NOMO-1 treated with dmso at 0.1 percent for 144 hours (cell line): ENCODE results near the gene SLC26A2.
A peak's percentile ranks its signal among the peaks of the same experiment; 100 is the strongest.

ENCODE experiments used
- DNase-seq: peaks from one replicate; lab custom pipeline; 2025; ENCODE audit not compliant: unreplicated experiment; lab: John Stamatoyannopoulos, UW

Gene SLC26A2

DNA sequence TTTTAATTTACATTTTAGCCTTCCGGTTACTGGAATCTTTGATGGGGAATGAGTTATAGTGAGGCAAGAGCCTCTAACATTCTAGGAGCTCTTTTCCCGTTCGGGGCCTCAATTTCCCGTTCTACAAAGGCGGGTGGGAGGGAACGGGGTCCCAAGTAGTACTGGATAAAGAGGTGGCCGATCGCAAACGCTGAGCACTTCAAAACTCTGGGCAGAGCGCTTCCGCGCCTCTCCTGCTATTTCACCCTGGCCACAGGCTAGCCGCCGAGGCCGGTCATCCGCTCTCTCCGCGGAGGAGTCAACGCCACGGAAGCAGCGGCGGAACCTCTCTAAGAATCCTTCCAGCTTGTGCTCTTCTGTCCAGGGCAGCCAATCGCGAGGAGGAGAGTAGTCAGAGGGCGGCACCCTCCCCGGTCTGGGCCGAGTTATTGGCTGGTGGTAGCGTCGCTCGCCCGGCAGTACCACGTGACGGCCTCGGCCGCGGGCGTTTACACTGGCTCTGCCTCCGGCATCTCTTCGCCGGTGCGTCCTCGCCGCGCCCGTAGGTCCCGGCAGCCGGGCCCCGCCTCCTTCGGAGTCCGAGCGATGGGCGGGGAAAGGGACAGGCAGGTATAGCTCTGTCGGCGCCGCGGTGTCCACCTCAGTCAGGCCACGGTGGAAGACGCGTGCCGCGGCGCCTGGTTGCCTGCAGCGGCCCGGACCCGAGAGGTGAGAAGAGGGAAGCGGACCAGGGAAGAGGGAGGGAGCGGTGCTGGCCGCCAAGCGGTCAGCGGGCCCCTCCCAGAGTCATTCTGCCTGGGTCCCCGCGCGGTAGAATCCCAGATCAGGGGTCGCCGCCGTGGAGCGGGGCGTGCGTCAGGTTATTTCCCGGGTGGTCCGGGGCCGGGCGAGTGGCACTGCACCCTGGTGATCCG, at the start of gene SLC26A2:
TSS of gene SLC26A2 (plus strand) at position 487 of the 914 bp plus-strand sequence. CDS start 16,895 bp downstream, outside the sequence.
- peak; percentile 99 for DNase-seq

DNA sequence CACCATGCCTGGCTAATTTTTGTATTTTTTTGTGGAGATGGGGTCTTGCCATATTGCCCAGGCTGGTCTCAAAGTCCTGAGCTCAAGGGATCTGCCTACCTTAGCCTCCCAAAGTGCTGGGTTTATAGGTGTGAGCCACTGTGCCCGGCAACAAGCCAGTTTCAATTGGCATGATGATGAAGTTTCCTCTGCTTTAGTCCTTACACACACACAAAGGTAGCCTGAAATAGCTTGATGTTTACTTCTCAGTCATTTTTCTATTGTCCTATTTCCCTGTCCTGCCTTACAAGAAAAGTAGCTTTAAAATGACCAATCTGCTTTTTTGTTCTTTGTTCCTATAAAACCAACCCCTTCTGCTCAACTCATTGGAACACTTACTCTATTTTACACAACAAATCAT, 49.5 kb upstream of the SLC26A2 start:
- no peak for DNase-seq

DNA sequence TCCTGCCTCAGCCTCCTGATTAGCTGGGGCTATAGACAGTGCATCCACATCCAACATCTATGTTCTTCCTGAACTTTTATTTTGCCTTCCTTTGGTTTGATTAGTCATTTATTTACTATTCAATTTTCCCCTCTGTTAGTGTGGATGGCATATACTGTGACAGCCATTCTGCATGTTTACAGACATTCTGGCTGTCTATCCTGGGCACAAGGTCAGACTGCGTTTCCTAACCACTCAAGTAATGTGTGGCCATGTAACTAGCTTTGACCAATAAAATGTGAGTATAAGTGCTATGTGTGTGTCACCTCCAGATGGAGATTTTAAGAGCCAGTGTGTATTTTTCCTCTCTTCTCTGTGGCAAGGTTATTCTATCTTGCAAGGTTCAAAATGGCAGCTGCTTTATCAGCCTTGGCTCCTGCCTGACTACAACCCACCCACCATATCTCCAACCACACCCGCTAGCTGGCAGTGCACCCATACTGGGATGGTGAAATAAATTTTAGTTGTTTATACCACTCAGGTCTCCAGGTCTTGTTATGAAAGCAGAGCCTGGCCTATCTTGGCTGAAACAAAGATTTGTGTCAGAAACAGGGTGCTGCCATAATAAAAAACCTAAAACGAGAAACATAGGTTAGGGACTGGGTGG, 48.2 kb upstream of the SLC26A2 start:
- no peak for DNase-seq

DNA sequence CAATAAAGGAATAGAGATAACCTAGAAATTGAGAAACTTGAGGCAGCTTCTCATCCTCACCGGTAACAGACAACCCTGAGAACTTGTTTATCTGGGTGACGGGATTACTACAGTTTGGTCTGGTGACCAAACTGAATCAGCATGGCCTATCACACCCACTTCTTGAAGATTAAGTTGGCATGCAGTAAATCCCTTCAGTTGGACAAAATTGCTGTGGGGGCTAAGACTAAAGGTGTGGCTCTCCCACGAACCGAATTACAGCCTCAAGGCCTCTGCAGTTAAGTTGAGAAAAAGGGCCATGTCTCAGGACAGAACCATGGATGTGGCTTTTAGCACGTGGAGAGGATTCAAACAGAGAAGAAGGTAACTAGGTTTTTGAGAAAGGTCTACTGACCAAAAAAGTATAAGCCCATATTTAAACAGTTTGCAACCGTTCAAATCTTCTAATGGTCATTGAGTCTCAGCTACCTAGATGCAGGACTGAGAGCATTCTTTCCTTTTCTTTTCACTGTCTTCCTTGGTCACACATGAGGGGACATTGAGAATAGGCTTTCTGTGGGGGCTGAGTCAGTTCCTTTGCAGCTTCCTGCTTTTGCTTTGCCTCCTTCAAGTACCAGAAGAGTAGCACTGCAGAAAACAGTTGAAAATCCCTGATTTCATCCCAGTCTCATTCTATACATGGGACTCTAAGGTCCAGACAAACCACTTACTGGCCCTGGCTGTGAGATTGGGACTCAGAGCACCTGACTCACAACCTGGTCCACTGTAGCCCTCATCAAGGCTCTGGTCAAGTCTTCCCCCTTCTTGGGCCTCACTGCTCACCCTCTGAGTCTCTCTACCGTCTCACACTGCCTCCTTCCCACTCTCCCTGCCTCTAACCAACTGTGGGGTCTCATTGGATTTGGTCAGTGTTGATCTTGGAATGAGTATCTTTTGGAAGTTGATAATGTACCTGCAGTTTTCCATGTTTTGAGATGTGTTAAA, 46.8 kb upstream of the SLC26A2 start:
- no peak for DNase-seq

DNA sequence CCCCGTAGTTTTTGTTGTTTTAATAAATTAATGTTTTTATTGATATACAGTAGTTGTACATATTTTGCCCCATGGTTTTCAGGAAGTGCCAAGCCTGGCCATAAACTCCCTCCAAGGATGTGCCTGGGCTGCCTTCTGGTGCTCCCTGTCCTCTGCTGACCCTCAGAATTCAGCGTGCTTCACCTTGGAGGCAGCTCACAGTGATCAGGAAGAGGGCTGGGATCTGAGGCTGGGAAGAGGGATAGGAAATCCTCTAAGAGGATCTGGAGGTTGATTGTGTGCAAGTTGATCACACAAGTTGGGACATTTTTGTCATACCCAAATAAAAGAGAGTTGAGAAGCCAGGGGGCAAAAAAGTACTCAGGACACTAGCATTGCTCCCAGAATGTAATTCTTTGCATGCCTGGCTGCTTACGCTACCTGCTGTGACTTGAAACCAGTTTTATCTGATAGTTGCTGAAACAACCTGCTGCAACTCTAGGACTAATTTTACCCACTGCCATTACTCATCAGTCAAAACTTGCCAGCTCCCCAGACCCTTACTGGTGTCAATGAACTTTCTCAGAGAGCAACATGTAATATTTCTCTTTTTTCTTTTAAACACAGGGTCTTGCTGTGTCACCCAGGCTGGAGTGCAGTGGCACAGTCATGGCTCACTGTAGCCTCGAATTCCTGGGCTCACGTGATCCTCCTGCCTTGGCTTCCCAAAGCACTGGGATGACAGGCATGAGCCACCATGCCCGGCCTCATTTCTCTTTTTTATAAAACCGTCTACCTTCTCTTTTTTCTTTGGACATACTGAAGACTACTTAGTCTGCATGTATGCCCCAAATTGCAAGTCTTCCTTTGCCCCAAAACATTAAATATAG, 44.9 kb upstream of the SLC26A2 start:
- DNase-seq = no peak

DNA sequence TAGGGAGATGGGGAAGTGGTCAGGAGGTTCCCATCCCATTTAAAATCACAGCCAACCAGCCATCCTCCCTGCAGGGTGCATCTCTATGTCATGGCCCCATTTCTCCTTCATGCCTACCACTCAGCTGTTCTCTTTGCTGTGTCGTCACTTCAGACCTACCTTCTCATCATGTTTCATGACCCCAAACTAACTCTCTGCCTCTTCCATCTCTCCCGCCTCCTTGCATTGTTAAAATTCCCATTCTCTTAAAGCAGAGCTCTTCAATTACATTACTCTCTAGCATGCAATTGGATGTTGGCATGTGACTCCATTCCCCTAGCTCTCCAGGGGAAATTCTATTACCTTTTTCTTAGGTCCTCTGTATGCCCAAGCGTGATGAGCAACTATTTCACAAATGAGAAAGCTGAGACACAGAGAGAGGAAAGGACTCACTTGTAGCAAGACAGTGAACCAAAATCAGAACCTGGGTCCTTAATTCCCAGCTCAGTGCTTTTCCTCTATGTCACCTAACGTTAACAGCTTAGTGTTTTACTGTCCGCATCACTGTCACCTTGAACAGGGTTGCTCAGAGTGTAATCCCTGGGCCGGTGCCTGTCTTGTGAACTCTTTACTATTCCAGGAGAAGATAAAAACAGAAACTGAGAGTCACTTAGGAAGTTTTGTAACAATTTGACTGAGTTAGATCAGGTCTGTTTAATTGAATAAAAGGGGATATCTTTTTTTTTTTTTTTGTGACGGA, 44.1 kb upstream of the SLC26A2 start:
- DNase-seq = no peak

DNA sequence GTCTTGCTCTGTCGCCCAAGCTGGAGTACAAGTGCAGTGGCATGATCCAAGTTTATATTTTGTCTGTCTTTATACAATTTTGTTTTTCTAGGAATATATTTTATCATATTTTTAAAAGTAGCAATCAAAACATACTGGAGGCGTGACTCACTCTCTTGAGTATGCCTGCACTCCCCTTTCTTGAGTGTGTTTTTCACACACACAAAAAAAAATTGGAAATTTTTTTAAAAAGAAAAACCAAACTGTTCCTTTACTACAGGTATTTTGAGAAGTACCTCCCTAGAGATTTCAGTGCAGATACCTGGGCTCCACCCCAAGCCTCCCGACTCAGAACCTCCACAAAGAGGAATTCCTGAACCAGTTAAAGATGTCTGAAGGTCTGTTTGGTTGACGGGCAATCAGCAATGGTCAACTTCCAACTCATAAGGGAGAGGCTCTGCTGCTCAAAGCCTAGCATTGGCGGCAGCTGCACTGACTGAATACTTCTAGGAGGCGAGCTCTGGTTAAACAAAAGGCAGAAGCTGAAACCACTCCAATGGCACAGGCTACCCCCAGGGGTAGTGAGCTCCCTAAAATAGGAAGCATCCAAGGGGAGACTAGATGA, 43.4 kb upstream of the SLC26A2 start:
- no peak for DNase-seq

DNA sequence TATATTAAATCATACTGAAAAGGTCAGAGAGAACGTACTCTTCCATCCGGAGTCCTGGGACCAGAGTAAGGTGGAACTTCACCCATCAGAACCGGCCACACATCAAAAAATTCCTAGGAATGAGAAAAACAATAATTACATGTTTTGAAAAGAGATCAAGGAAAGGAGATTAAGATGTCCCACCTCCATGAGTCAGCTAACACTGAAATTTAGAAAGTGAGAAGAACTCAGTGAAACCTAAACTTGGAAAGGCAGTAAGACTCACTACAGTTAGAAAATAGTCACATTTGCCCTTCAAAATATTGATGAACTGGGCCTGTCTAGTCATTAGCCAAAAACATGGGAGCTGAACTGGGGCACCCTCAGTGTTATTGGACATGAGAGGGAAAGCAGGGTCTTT, 39.0 kb upstream of the SLC26A2 start:
- DNase-seq = no peak

DNA sequence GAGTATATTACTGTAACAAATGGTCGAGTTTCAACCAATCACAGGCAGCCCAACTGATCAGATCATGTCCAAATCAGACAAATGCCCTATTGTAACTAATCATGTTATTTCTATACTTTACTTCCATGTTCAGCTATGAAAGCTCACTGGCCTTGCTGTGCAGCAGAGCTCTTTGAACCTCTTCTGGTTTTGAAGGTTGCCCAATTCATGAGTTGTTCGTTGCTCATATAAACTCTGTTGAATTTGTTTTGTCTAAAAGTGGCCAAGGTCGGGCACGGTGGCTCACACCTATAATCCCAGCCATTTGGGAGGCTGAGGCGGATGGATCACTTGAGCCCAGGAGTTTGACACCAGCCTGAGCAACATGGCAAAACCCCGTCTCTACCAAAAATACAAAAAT, 37.6 kb upstream of the SLC26A2 start:
- DNase-seq = no peak

DNA sequence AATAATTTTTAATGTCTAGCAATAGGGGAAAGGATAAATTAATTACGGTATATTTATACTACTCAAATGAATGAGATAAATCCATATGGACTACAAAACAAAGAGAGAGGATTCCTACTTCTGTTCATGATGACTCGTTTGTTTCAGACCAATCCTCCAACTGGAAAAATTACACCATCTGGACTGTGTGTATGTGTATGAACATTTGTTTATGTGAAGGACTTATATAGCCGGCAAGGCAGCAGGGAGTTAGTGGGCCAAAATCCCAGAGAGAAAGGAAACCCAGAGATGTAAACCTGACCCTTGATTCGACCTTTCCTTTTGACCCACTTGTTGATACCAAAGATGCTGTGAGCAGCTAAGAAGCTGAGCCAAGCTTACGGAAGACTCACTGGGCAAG, 36.1 kb upstream of the SLC26A2 start:
- DNase-seq = no peak

DNA sequence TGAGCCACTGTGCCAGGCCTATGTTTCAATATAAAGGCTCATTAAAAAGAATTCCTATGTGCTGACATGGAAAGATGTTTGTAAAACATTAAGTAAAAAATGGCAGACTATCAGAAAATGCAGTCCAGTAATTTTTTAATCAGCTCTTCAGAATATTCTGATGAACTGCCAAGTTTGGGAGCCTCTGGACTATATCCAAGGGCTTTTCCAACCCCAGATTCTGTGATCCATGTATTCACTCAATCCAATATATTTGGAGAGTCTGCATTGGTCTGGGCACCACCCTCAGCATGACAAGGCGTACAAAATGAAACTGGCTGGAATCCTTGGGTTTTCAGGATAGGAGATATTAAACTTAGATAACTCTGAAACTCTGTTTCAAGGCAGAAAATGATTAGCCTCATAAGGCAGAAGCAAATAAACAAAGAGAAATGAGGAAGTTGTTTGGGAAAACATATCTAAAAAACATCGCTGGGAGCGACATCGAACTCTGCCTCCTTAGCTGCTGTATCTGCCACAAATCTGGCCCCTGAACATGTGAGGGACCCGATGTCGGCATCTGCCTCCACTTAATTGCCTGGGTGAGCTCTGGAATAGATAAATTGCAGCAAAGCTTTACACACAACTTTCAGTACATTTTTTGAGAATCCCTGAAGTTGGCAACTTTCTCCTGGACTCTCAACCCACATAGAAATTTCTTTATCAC, 30.4 kb upstream of the SLC26A2 start:
- DNase-seq = no peak

DNA sequence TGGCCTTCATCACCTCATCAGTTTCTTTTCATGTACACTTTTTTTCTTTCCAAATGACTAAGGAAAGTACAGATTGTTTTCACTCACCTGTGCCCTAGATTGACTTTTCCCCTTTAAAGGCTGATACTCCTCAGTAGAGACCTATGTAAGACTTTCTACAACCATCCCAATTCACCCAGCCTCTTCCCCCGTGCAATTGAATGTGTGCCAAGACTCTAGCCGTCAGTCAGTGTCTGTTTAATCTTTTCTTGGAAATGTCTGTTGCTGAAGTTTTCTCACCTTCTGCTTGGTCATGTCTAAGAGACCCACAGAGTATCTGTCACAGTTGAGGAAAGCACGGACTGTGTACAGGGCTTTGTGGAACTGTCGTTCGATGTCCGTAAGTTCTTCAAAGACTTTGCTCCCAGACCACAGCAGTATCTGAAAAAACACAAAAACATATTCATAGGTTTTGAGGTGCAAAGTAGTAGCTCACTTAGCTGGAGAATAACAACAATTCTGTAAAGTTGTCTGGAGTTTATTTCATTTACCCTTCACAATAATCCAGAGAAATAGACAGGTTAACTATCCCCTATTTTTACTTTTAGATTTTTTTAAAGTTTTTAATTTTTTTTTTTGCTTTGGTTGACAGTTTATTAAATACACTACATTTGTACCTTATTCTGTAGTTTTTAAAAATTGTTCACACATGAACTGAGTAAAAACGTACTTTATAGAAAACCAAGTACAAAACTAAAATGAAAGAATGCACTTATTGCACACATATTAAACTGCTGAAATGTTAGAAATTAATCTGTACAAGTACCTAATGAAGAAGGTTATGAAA, 29.6 kb upstream of the SLC26A2 start:
- no peak for DNase-seq

DNA sequence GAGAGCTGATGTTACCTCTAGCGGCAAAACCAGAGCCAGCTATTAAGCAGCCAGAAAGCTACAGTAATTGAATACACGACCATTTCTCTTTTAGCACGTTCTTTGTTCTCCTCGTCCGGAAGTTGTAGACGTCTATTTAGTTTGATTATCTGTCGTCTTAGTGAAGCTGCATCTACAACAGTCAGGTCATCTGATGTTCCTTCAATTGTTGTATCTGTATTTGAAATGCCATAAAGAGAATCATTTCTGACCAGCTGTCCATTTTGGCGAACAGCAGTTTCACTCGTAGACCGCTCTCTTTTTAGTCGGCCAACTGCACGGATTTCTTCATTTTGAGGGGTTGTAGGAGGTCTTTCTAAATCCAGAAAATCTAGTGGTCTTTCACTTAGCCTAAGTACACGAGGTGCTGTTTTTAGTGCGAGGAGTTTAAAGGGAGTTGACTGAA, 28.5 kb upstream of the SLC26A2 start:
- DNase-seq = no peak

DNA sequence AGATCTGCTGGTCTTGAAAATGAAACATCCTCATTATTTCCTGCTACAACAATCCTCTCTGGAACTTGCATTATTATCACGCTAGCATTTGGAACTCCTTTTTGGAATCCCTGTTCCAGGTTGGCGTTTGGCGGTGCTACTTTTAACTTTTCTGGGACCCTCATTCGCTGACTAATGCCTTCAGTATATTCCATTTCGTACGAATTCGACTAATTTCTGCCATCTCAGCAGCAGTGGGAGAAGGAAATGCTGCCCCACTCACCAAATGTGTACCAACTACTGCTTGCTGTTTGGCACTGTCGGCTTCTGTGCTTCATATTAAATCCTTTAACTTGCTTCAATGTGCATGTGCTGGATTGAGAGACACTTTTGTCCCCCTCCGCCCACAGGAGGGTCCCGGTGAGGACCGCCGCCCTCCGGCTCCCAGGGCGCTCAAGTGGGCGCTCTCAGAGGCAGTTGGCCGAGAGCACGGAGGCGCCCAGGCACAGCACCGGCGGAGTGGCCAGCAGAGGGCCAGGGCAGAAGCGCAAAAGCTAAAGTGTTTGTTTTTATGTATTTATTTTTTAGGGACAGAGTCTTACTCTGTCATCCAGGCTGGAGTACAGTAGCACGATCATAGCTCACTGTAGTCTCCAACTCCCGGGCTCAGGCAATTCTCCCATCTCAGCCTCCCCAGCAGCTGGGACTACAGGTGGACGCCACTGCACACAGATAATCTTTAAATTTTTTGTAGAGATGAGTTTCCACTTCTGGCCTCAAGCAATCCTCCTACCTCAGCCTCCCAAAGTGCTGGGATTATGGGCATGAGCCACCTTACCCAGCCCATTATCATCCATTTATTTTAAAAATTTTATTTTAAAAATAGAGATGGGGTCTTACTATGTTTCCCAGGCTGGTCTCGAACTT, 27.9 kb upstream of the SLC26A2 start:
- no peak for DNase-seq

DNA sequence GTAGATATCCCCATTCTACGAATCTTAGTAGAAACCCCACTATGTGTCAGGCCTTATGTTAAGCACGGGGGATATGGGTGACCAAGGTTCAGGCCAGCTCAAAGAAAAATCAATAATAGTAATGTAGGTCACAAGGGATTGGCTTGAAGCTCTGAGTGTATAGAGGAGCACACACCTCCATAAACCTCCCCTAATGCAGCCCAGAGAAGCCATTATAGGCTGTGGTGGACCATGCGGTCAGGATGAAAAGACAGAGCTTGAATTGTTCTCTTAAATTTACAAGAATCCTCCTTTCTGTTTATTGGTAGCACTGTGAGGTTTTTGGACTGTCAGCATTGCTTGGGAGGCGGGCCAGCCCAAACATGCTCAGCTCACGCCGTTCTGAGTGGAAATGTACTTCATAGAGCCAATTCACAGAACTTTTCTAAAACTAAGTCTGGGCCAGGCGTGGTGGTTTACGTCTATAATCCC, 25.1 kb upstream of the SLC26A2 start:
- DNase-seq = no peak

DNA sequence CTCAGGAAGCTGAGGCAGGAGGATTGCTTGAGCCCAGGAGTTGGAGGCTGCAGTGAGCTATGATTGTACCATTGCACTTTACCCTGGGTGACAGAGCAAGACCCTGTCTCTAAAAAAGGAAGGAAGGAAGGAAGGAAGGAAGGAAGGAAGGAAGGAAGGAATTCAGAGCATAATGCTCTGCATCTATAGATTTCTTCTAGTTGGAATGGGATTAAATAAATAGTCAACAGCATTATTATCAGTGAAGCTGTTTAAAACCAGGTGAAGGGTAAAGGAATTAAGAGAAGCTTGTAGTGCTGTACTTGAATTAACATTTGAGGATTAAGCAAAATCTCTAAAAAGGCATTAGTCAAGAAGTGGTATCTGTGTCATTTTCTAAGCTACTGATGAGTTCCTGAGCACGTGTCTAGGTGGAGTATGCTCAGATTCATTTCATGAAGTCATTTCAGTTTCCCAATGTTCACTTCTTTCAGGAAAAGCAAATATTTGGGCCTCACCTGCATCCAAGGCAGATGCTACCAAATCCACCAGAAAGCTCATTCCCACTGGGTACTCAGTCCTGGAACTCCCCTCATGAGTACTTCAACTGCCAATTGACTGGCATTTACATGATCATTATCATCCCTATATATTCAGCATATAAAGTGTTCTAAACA, 24.4 kb upstream of the SLC26A2 start:
- DNase-seq = no peak
